CD4-positive, alpha-beta T cell (primary cell): ENCODE data around the gene TCF7L2. TPM values are rescaled to one million over a fixed set of nuclear protein-coding genes. Genes with fewer than 3 reads are reported as not detected.

Experiments
- ATAC-seq: fragments of 200-7000 bp; cut with Tn5 transposase; one replicate; pipeline ENCODE4 v1.10.0; 2022; ENCODE audit warnings: mild to moderate bottlenecking; ENCODE audit not compliant: poor library complexity
- CTCF ChIA-PET: fragments of 350-600 bp; sonication (Branson Sonifier 250); formaldehyde crosslinking; loops from one replicate; lab custom pipeline; 2021; ENCODE audit warnings: antibody characterized with exemption, inconsistent platforms; lab: Charles Lee
- POLR2A ChIA-PET: fragments of 350-600 bp; sonication (Branson Sonifier 250); formaldehyde crosslinking; loops from one replicate; lab custom pipeline; 2021; ENCODE audit warnings: antibody characterized with exemption, inconsistent platforms; lab: Charles Lee
- DNase-seq, 14 experiments: peaks; one replicate each; pipeline ENCODE4 v3.0.0-alpha.2; 2013 to 2020; ENCODE audit warnings: mixed read lengths in 2 of 14
- H3K27ac ChIP-seq, 2 donors: one replicate each; pipeline versions ENCODE4 v1.5.1 to v1.7.0; 2013; ENCODE audit warnings: low read length in 2 of 2, low read depth in 1 of 2, mild to moderate bottlenecking in 1 of 2
- H3K27me3 ChIP-seq, 2 experiments: 1 replicate in 1 of 2; 2 replicates in 1 of 2; pipeline versions ENCODE4 v1.6.1 to v1.7.0; 2013; ENCODE audit warnings: low read length in 2 of 2, control low read depth in 1 of 2, mild to moderate bottlenecking in 1 of 2, moderate library complexity in 1 of 2; ENCODE audit not compliant: insufficient read depth in 2 of 2, control insufficient read depth in 1 of 2
- H3K36me3 ChIP-seq: one replicate; pipeline ENCODE4 v1.6.1; 2013; ENCODE audit warnings: low read length, control low read depth; ENCODE audit not compliant: insufficient read depth
- H3K4me1 ChIP-seq: one replicate; pipeline ENCODE4 v1.6.1; 2013; ENCODE audit warnings: low read length, control low read depth; ENCODE audit not compliant: insufficient read depth
- H3K4me3 ChIP-seq: one replicate; pipeline ENCODE4 v1.5.1; 2013; ENCODE audit warnings: mild to moderate bottlenecking, low read length, moderate library complexity
- H3K9me3 ChIP-seq, 2 experiments: 1 replicate in 1 of 2; 2 replicates in 1 of 2; pipeline versions ENCODE4 v1.6.1 to v1.7.0; 2013; ENCODE audit warnings: low read length in 2 of 2, mild to moderate bottlenecking in 2 of 2, control low read depth in 1 of 2, moderate library complexity in 1 of 2; ENCODE audit not compliant: control insufficient read depth in 1 of 2, insufficient read depth in 1 of 2
- H3K27ac Mint-ChIP-seq: one replicate; pipeline ENCODE4 v1.8.0; 2020; ENCODE audit warnings: mixed read lengths
- H3K27me3 Mint-ChIP-seq: one replicate; pipeline ENCODE4 v1.8.0; 2021; ENCODE audit warnings: mixed read lengths
- H3K36me3 Mint-ChIP-seq: one replicate; pipeline ENCODE4 v1.8.0; 2021; ENCODE audit warnings: low read depth, mixed read lengths
- H3K4me1 Mint-ChIP-seq: one replicate; pipeline ENCODE4 v1.8.0; 2021; ENCODE audit warnings: low read depth, mixed read lengths
- H3K4me3 Mint-ChIP-seq: one replicate; pipeline ENCODE4 v1.8.0; 2020; ENCODE audit warnings: mild to moderate bottlenecking, mixed read lengths
- H3K9me3 Mint-ChIP-seq: one replicate; pipeline ENCODE4 v1.8.0; 2020; ENCODE audit warnings: mixed read lengths
- intact Hi-C, 2 experiments: fragments of 100-400 bp; cut with DNase I in 1 of 2; cut with micrococcal nuclease in 1 of 2; formaldehyde crosslinking; loops; one replicate each; pipeline versions ENCODE4 v1.15.1 to v1.9.0; 2023 to 2025; cut with DNase I, micrococcal nuclease
- total RNA-seq, 174 experiments: library from RNA in 2 of 174; stranded (reverse) in 2 of 174; gene quantifications; one replicate each; pipeline ENCODE4 v1.2.3 and lab custom pipeline; 2021 to 2026
- TF ChIP-seq, protein P1 (sequence below): fragments of 200-600 bp; IDR thresholded peaks from one replicate; pipeline ENCODE4 v1.8.0; 2022; ENCODE audit warnings: antibody characterized with exemption, mild to moderate bottlenecking

The TCF7L2 gene
- total RNA-seq, 2 experiments from 2014 or later = 4.2 to 4.4 TPM

- H3K4me1 Mint-ChIP-seq = no peaks in the 10 kb centered on the region
- POLR2A ChIA-PET = no interaction called here
- CTCF ChIA-PET = no interaction called here
- TF ChIP-seq, protein P1, sequence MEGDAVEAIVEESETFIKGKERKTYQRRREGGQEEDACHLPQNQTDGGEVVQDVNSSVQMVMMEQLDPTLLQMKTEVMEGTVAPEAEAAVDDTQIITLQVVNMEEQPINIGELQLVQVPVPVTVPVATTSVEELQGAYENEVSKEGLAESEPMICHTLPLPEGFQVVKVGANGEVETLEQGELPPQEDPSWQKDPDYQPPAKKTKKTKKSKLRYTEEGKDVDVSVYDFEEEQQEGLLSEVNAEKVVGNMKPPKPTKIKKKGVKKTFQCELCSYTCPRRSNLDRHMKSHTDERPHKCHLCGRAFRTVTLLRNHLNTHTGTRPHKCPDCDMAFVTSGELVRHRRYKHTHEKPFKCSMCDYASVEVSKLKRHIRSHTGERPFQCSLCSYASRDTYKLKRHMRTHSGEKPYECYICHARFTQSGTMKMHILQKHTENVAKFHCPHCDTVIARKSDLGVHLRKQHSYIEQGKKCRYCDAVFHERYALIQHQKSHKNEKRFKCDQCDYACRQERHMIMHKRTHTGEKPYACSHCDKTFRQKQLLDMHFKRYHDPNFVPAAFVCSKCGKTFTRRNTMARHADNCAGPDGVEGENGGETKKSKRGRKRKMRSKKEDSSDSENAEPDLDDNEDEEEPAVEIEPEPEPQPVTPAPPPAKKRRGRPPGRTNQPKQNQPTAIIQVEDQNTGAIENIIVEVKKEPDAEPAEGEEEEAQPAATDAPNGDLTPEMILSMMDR = no peak
- Histone ChIP-seq H3K27me3 (peaks cover 3 to 5% of the 10 kb centered on the region in 2 experiments), H3K9me3 (peaks cover 0 to 4% of the 10 kb centered on the region in 2 experiments), H3K27ac (no peak overlapping the region), H3K36me3 (no peaks in the 10 kb centered on the region), H3K4me3 (no peak overlapping the region), H3K4me1 (no peaks in the 10 kb centered on the region)
- intact Hi-C loops = no loop called here
- ATAC-seq = no peak
- no peak overlapping the region for H3K27ac Mint-ChIP-seq
- H3K9me3 Mint-ChIP-seq = no peaks in the 10 kb centered on the region
- DNase-seq = no peak
- peaks cover 8% of the 10 kb centered on the region for H3K27me3 Mint-ChIP-seq
- no peaks in the 10 kb centered on the region for H3K36me3 Mint-ChIP-seq
- no peak overlapping the region for H3K4me3 Mint-ChIP-seq
These were observed 76.6 kb downstream of the TCF7L2 start for GRCh38 chr10:113026679-113027078.

DNA sequence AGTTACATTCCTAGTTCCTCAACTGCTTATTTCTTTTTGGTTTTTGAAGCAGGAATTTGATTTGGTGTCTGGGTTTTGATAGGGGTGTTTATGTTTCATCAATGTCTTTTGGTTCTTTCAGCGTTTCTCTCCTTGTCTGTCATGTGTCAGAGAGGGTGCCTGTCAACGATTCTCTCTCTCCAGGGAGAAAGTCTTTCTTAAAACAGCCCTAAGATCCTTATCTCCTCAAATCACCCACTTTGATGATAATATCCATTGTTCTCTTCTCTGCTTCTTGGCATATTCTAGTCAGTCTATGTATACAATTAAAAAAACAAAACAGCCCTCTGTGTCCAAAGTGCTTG lies 77.2 kb downstream of the TCF7L2 start:
- POLR2A ChIA-PET = no interaction called here

DNA sequence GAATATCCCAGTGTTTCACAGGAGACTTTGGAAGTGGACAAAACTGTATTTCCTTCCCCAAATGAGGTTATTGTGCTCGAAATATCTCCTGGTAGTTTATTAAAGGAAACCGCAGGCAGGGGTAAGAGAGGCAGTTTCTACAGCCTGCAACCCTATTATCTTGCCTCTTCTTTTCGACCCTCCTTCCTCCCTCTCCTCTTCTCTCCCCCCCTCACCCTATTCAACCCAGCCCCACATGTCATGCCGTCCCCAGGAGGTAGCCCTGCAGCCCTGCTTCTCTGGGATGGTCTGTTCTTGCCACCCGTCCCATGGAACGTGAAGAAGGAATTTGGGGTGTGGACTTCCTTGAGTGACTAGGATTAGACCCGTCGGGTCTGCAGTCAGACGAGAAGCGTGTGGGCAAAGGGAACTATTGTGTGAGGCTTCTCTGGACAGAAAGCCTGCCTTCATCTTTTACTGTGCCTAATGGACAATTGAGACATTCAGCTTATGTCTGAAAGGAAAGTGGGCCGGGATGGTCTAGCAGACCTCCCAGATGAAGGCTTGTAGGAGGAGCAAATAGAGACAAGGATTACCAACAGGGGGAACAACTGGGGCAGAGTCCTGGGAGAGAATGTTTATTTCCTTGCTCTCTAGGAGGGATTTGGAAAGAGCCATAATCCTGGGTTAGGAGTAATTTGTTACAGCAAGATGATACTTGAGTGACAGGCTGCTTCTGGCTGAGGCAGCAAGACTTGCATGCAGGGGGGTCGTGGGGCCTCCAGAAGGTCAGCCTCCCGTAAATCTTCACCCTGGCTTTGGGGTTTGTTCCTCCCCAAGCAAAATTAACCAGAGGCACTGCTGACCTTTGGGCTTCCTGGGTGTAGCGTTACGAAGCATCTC lies 77.8 kb downstream of the TCF7L2 start:
- ChIA-PET POLR2A (no interaction called here), CTCF (no interaction called here)
- peaks cover 3 to 5% of the 10 kb centered on the region in 2 experiments for H3K27me3 ChIP-seq
- H3K4me3 Mint-ChIP-seq = no peak overlapping the region
- no peak for ATAC-seq
- H3K27ac ChIP-seq = no peak overlapping the region
- no peaks in the 10 kb centered on the region for H3K4me1 ChIP-seq
- H3K9me3 Mint-ChIP-seq = no peaks in the 10 kb centered on the region
- H3K4me1 Mint-ChIP-seq = no peaks in the 10 kb centered on the region
- no peak for DNase-seq
- no peaks in the 10 kb centered on the region for H3K36me3 Mint-ChIP-seq
- H3K4me3 ChIP-seq = no peak overlapping the region
- no peak overlapping the region for H3K27ac Mint-ChIP-seq
- H3K9me3 ChIP-seq = peaks cover 0 to 4% of the 10 kb centered on the region in 2 experiments
- no peaks in the 10 kb centered on the region for H3K36me3 ChIP-seq
- H3K27me3 Mint-ChIP-seq = peaks cover 8% of the 10 kb centered on the region
- intact Hi-C loops = no loop called here
- TF ChIP-seq, protein P1 = no peak

More for the DNA sequence above, 77.2 kb downstream of the TCF7L2 start:
- no peak for DNase-seq
- CTCF ChIA-PET = no interaction called here
- Mint-ChIP-seq H3K27me3 (peaks cover 8% of the 10 kb centered on the region), H3K4me1 (no peaks in the 10 kb centered on the region), H3K27ac (no peak overlapping the region), H3K4me3 (no peak overlapping the region), H3K36me3 (no peaks in the 10 kb centered on the region), H3K9me3 (no peaks in the 10 kb centered on the region)
- Histone ChIP-seq H3K36me3 (no peaks in the 10 kb centered on the region), H3K27me3 (peaks cover 3 to 5% of the 10 kb centered on the region in 2 experiments), H3K4me3 (no peak overlapping the region), H3K27ac (no peak overlapping the region), H3K9me3 (peaks cover 0 to 4% of the 10 kb centered on the region in 2 experiments), H3K4me1 (no peaks in the 10 kb centered on the region)
- intact Hi-C loops = no loop called here
- ATAC-seq = no peak
- TF ChIP-seq, protein P1 = no peak
